Stimulated activated CD8-positive, alpha-beta memory T cell treated with anti-CD3 and anti-CD28 coated beads, Interleukin-4, amount 100 ng/mL, for 4 hours (primary cell): ENCODE results near the gene ACAT2.
"Not testable (repeated sequence)": the region's sequence is repeated elsewhere in the genome, so short reads cannot be mapped to it uniquely, and the experiment has no call there.

Experiments
- DNase-seq, 2 donors: peaks; one replicate each; pipeline ENCODE4 v3.0.0-alpha.2; 2020; ENCODE audit warnings: low read depth in 2 of 2, low spot score in 1 of 2

The ACAT2 gene

DNA sequence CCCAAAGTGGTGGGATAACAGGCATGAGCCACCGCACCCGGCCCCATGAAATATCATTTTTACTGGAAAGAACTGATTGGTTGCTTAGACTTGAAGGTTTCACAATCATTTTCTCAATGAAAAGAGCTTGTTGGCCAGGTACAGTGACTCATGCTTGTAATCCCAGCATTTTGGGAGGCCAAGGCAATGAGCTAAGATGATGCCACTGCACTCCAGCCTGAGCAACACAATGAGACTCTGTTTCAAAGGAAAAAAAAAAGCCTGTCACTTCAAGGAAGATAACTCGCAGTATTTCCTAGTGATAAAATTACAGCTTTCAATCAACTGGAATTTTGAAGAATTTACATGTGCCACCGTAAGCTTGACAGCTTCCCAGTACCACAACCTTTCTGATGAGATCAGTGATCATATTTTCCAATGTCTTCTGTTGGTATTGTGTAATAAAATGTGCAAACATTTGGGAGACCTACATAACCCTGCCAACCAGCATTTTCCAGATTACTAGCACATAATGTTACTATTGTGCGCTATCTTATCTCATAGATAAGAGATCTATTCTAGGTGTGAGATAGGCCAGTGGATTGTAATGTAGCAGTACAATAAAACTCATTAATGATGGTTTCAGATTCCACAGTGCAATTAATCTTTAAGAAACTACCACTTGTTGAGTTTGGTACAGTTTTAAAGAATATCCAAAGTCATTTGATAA lies 45.5 kb downstream of the ACAT2 start:
- no peak for DNase-seq

DNA sequence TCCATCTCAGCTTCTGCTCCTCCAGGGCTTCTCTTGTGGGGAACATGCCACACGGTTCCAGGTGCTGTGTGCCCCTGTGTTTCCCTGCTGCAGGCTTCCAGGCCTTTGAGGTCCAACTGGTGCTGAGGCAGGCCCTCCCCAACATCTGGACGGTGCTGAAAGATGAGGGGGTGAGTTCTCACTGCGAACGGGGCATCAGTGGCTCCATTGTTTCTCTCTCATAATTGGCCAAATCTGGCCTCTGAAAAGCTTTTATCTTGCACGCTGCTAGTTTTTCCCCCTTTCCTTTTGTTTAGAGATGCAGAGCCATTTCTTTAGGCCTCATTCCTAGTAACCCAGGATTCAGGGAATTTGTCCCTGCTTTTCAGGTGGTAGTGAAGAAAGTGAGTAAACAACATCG lies 46.8 kb downstream of the ACAT2 start:
- DNase-seq: no peak

DNA sequence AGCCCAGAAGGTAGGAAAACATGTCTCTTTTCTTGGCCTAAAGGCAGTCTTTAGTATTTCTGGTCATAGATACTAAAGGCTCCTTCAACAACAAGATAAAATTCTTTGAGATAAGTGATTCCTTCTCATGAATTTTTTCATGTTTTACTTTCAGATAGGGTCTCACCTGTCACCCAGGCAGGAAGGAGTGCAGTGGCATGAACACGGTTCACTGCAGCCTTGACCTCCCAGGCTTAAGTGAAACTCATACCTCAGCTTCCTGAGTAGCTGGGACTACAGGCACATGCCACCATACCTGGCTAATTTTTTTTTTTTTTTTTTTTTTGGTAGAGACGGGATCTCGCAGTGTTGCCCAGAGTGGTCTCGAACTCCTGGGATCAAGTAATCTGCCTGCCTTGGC lies 47.3 kb downstream of the ACAT2 start:
- no peak for DNase-seq

DNA sequence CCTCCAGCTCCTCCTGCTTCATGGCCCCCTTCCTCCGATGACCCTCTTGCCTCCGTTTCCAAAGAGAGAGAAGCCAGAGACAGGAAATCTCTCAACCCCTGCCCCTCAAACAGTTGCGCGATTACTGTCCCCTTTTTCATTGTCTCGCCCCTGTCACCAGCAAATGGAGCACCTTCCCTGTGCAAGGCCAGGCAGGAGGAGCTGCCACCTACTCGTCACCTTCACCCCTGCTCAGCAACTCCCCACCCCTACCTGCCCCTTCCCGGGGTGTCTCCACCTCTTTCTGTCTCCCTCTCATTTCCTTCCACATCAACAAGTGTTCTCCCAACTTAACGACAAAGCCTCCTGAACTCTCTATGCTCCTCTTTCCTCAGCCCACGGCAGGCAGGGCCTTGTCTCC lies 51.9 kb downstream of the ACAT2 start:
- DNase-seq: no peak

DNA sequence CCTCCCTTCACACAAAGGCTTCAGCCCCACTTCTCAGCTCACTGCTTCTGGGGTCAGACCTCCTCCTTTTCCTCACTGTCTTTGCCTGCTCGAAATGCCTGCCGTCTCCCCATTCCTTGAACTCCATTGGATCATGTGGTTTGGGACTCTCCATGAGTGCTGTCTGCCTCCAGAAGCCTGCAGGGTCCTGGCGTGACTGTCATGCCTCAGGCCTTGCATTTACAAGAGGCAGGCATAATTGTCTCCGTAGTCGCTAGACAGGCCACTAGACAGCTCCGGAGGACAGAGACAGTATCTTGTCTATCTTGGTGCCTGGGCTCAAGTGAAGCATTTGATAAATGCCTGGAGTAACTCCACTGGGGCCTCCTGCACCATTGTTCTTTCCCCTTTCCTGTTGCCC lies 53.6 kb downstream of the ACAT2 start:
- DNase-seq: no peak

DNA sequence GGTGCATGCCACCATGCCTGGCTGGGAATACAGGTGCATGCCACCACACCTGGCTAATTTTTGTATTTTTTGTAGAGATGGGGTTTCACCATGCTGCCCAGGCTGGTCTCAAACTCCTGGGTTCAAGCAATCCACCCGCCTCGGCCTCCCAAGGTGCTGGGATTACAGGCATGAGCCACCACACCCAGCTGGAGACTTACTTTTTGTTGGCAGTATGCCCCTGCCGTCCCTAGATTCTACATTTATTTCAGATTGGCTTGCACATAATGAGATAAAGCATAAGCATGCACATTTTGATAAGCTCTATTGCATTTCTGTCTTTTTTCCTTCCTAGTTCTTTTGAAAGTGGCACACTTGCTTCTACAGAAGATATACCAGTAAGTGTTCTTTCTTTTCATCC lies 54.9 kb downstream of the ACAT2 start:
- DNase-seq: not testable (repeated sequence)

DNA sequence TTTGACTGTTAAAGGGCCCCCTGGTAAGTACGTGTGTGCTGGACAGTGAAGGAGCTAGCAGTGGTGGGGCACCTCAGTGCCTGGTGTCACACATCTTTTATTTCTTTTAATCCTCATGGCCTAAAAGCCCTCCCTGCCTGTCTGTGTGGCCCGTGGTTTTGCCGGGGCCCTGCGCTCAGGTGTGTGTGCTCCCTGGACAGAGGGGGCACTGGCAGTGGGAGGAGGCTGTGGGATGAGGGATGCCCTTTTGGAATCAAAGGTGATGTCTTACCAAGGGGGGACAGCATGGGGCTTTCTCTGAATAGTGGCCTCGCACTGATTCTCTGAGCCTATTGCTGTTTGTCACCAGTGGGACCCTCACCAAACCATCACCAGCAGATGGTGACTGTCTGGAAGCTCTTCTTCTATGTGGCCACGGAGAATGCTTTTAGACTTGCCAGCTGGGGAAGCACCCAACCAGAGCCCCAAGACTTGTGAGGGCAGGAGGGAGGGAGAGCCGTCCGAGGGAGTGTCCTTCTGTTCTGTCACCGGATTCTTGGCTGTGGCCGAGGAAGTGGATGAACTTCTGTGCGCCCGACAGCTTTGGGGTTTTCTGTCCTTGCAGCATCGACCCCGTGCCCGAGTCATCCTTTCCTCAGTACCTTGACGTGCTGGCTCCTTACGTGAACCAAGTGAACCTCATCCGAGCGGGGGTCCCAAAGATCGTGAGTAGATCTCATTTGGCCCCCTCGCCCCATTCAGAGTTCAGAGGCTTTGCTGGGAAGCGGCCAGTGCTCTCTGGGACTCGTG lies 56.3 kb downstream of the ACAT2 start:
- DNase-seq: no peak

DNA sequence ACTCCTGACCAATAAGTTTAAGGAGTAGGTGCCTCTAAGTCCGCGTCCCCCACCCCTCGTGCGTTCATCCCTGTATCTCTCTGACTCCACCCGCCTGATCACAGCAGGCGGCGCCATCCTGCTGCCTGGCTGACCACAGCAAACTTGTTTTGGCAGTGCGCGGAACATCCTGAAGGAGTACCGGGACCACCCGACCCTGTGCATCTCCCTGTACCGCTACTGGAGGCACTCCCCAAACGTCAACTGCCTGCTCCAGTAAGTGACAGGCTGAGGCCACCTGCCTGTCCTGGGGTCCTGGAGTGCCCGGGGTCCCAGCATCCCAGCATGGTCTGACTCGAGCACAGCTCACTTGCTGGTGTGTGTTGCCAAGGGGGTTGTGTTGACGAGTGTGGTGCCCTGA lies 57.3 kb downstream of the ACAT2 start:
- DNase-seq: no peak

DNA sequence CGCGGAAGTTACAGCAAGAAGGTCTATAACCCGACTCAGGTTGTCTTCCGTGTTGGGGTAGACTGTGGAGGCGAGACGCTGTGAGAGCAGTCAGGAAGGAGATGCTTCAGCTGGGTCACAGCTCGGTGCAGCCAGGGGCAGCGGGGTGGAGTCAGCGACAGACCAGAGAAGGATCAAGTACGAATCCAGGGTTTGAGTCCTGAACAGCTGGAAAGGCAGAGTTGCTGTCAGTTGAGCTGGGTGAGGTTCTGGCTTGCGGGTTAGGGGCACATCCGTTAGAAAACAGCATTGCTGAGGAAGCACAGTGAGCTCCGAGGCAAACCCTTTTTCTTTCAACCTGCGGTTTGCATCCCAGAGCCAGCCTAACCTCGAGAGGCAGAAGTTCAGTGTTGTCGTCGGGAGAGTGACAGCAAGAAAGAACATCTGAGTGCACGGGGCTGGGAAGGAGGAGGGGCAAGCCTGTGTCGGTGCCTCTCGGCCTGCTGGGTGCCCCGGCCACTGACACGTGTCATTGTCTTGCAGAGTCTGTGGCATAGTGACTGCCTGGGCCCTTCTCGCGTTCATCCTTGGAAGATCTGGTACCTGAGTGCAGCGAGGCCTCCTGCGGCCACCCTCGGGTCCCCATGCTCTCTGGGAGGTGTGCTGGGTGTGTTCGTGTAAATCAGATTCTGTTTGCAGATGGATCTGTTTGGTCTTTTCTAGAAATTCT lies 58.2 kb downstream of the ACAT2 start:
- DNase-seq: no peak

DNA sequence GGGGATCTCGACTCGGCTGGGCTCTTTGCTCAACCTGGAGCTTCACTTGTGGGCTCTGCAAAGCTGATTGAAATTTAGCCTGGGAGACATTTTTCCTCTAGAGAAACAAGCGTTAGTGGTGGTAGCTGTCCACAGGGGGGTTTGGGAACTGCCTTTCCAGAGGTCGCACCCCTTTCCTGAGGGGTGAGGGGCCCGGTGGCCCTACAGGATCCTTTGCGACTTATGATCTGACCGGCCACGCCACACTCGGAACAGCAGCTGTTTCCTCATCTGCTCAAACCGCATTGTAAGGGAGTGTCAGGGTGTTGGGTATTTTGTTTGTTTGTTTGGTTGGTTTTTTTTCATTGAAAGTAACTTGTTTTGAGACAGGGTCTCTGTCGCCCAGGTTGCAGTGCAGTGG lies 59.3 kb downstream of the ACAT2 start:
- DNase-seq: no peak

- no peak for DNase-seq
Observed at GRCh38 chr6:159821726-159822125, 59.9 kb downstream of the ACAT2 start.

DNA sequence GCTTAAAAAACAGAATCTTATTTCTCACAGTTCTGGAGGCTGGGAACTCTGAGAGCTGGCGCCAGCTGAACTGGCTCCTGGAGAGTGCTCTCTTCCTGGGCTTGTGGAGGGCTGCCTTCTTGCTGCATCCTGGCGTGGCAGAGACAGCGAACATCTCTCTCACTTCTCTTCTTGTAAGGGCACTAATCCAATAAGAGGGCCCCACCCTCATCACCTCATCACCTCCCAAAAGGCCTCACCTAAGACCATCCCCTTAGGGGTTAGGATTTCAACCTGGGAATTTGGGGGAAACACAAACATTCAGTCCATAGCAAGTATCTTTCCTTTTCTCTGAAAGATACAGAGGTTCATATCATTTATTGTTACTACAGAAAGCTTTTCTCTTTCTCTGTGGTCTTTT lies 62.1 kb downstream of the ACAT2 start:
- DNase-seq: no peak

DNA sequence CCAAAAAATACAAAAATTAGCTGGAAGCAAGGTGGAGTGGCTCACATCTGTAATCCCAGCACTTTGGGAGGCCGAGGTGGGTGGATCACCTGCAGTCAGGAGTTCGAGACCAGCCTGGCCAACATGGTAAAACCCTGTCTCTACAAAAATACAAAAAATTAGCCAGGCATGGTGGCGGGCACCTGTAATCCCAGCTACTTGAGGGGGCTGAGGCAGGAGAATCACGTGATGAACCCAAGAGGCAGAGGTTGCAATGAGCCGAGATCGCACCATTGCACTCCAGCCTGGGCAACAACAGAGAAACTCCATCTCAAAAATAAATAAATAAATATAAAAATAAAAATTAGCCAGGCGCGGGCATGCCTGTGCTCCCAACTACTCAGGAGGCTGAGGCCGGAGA lies 62.8 kb downstream of the ACAT2 start:
- not testable (repeated sequence) for DNase-seq

GRCh38 chr6:159826004-159826403 lies 64.2 kb downstream of the ACAT2 start:
- DNase-seq: no peak

DNA sequence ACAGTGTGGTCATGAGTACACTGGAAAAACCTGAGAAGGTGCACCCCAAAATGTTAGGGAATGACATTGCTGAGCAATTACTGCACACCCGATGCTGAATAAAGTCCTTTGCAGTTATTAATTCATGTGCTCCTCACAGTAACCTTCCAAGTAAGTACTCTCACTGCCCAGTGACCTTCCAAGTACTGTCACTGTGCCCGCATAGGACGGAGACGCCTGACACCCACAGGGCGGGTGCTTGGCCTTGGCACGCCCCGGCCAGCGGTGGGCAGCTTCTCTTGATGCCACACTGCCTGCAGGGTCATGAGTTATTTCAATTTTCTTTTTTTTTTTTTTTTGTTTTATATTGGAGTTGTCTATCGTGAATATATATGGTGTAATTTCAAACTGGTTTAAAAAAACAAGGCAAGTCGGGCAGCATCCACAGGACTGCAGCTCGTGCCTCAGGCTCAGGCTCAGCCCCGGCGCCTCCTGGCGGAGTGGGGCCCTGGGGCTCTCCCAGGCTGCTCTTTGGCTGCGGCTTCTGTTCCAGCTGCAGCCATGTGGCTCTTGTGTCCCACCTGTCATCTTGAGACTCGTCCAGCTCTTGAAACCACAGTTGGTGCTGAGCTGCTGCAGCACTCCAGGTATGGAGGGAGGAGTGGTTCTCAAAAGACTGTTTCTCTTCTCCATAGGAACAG lies 65.3 kb downstream of the ACAT2 start:
- no peak for DNase-seq

GRCh38 chr6:159828074-159828473 lies 66.2 kb downstream of the ACAT2 start:
- no peak for DNase-seq
